Liver (tissue), 9 donors: ENCODE data around the gene C16orf74. TPM values are rescaled to one million over a fixed set of nuclear protein-coding genes. Genes with fewer than 3 reads are reported as not detected.
A peak's percentile ranks its signal among the peaks of the same experiment; 100 is the strongest.

Experiments
- DNase-seq: peaks from one replicate; pipeline ENCODE4 v3.0.0-alpha.2; 2017; ENCODE audit warnings: low spot score
- H3K27ac ChIP-seq, 2 donors: one replicate each; pipeline ENCODE4 v1.7.0; 2013; ENCODE audit warnings: inconsistent platforms in 2 of 2, low read length in 2 of 2, control low read depth in 1 of 2, low read depth in 1 of 2, mild to moderate bottlenecking in 1 of 2
- H3K27me3 ChIP-seq, 4 donors: one replicate each; pipeline versions ENCODE4 v1.6.1 to v1.7.0; 2013; ENCODE audit warnings: low read length in 3 of 4, inconsistent platforms in 1 of 4, mild to moderate bottlenecking in 1 of 4, moderate library complexity in 1 of 4; ENCODE audit not compliant: control insufficient read depth in 4 of 4, insufficient read depth in 4 of 4
- H3K36me3 ChIP-seq, 4 donors: one replicate each; pipeline versions ENCODE4 v1.6.1 to v1.7.0; 2013; ENCODE audit warnings: low read length in 3 of 4, mild to moderate bottlenecking in 3 of 4, low read depth in 1 of 4, moderate library complexity in 1 of 4; ENCODE audit not compliant: control insufficient read depth in 4 of 4, insufficient read depth in 3 of 4
- H3K4me1 ChIP-seq, 4 donors: one replicate each; pipeline versions ENCODE4 v1.6.1 to v1.7.0; 2013; ENCODE audit warnings: low read length in 3 of 4, mild to moderate bottlenecking in 3 of 4, moderate library complexity in 1 of 4; ENCODE audit not compliant: control insufficient read depth in 4 of 4, insufficient read depth in 4 of 4
- H3K4me3 ChIP-seq, 3 donors: one replicate each; pipeline versions ENCODE4 v1.6.1 to v1.7.0; 2013; ENCODE audit warnings: low read length in 3 of 3, control low read depth in 1 of 3, low read depth in 1 of 3, mild to moderate bottlenecking in 1 of 3
- H3K9ac ChIP-seq, 2 donors: one replicate each; pipeline ENCODE4 v1.7.0; 2013; ENCODE audit warnings: low read length in 2 of 2, mild to moderate bottlenecking in 2 of 2, moderate library complexity in 2 of 2, control low read depth in 1 of 2, low read depth in 1 of 2
- H3K9me3 ChIP-seq, 4 donors: one replicate each; pipeline versions ENCODE4 v1.6.1 to v1.7.0; 2013; ENCODE audit warnings: low read length in 3 of 4; ENCODE audit not compliant: control insufficient read depth in 4 of 4
- EGR1 ChIP-seq, 2 donors: IDR thresholded peaks; 2 replicates each; pipeline ENCODE4 v1.6.1; 2016 to 2018; ENCODE audit warnings: antibody characterized with exemption in 2 of 2, low read depth in 2 of 2
- FOXA1 ChIP-seq: IDR thresholded peaks from 2 replicates; pipeline ENCODE4 v1.6.1; 2016; ENCODE audit warnings: antibody characterized with exemption
- FOXA2 ChIP-seq: IDR thresholded peaks from 2 replicates; pipeline ENCODE4 v1.6.1; 2016; ENCODE audit warnings: antibody characterized with exemption
- HNF4A ChIP-seq, 2 donors: conservative IDR thresholded peaks; 2 replicates each; pipeline ENCODE4 v1.6.1; 2016; ENCODE audit warnings: antibody characterized with exemption in 2 of 2, mild to moderate bottlenecking in 2 of 2
- HNF4G ChIP-seq: IDR thresholded peaks from 2 replicates; pipeline ENCODE4 v1.6.1; 2016; ENCODE audit warnings: antibody characterized with exemption
- JUND ChIP-seq, 2 donors: IDR thresholded peaks; 2 replicates each; pipeline ENCODE4 v1.6.1; 2016; ENCODE audit warnings: antibody characterized with exemption in 2 of 2
- RAD21 ChIP-seq, 2 donors: IDR thresholded peaks; 2 replicates each; pipeline ENCODE4 v1.6.1; 2016; ENCODE audit warnings: antibody characterized with exemption in 2 of 2, mild to moderate bottlenecking in 2 of 2
- RXRA ChIP-seq, 2 donors: IDR thresholded peaks; 2 replicates each; pipeline ENCODE4 v1.6.1; 2017 to 2018; ENCODE audit warnings: antibody characterized with exemption in 2 of 2, mild to moderate bottlenecking in 1 of 2
- SP1 ChIP-seq: IDR thresholded peaks from 2 replicates; pipeline ENCODE4 v1.6.1; 2018; ENCODE audit warnings: antibody characterized with exemption, mild to moderate bottlenecking
- TAF1 ChIP-seq: conservative IDR thresholded peaks from 2 replicates; pipeline ENCODE4 v1.6.1; 2016; ENCODE audit warnings: antibody characterized with exemption, mild to moderate bottlenecking
- YY1 ChIP-seq: IDR thresholded peaks from 2 replicates; pipeline ENCODE4 v1.6.1; 2016; ENCODE audit warnings: antibody characterized with exemption, mild to moderate bottlenecking
- WGBS: extraction: QIAGEN DNeasy Blood & Tissue Kit; methylation state at CpG from one replicate; pipeline ENCODE4 v1.1.7; 2013; 5-methylcytosine and 5-hydroxymethylcytosine counted together
- polyA plus RNA-seq, 2 donors: library from polyadenylated mRNA; stranded (reverse) in 1 of 2; unstranded in 1 of 2; fragments of 200-250 nt in 1 of 2; fragments of >200 nt in 1 of 2; fragmentation: Nextera tagmentation in 1 of 2; extraction: Ambion mirVana in 1 of 2; gene quantifications; one replicate each; pipeline versions ENCODE4 v1.2.1 to v1.2.3, GENCODE V29; 2013 to 2015
- total RNA-seq, 2 donors: library from RNA; depleted of rRNA; stranded (reverse); fragments of >200 nt; gene quantifications; one replicate each; pipeline ENCODE4 v1.2.3, GENCODE V29; 2014
- TF ChIP-seq, protein P1 (sequence below): IDR thresholded peaks from 2 replicates; pipeline ENCODE4 v1.6.1; 2016; ENCODE audit warnings: antibody characterized with exemption
- TF ChIP-seq, protein P2 (sequence below): IDR thresholded peaks from 2 replicates; pipeline ENCODE4 v1.6.1; 2016; ENCODE audit warnings: antibody characterized with exemption
- TF ChIP-seq, protein P3 (sequence below): fragments of 150-350 bp; IDR thresholded peaks from 2 replicates; pipeline ENCODE4 v1.5.1; 2017; ENCODE audit warnings: improper control_type of control experiment, low read depth, low read length; ENCODE audit not compliant: missing input control
- TF ChIP-seq, protein P4 (sequence below): IDR thresholded peaks from 2 replicates; pipeline ENCODE4 v1.6.1; 2016; ENCODE audit warnings: antibody characterized with exemption, mild to moderate bottlenecking
- TF ChIP-seq, protein P5 (sequence below): IDR thresholded peaks from 2 replicates; pipeline ENCODE4 v1.6.1; 2016; ENCODE audit warnings: antibody characterized with exemption
- donor health status: healthy.
- donor health status: healthy.
- donor health status: healthy.
- donor health status: healthy.
- donor health status: healthy.

Gene C16orf74
- total and polyA plus RNA-seq, 4 donors = 0.37 to 0.75 (median 0.43) TPM

DNA sequence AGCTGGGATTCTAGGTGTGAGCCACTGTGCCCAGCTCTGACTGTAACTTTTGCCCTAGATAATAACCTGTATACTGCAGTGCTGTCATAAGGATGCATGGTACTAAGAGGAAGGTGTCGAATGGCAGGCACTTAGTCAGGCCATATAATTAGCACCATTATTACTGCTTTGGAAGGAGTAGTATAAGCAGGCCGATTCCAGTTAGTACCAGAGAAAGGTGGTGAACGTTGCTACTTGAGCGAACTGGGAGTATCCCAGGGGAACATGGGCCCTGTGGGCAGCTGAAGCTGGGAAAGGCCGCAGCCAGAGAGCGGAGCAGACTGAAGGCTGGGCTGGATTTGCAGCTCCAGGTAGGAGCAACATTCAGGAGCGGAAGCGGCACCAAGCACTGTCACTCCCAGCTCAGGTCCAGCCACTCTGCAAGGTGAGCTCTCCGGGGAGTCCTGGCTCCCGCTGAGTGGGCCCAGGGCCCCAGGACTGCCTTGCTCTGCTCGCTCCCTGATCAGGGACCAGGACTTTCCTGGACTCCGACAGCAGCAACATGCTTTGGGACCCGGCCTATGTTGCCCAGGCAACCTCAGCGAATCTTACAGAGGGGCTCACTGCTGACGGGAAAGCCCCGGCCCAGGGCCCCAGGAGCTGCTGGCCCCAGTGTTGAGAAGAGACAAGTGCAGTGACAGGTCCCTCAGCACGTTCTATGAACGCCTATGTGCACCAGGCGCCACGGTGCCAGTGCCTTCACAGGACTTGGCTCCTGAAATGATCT lies 28.6 kb downstream of the C16orf74 start:
- DNase-seq = no peak
- H3K9me3 ChIP-seq = no peaks in the 10 kb centered on the region
- H3K4me1 ChIP-seq = peaks cover 2 to 16% (median 5%) of the 10 kb centered on the region in 4 donors
- TF ChIP-seq, protein P1, sequence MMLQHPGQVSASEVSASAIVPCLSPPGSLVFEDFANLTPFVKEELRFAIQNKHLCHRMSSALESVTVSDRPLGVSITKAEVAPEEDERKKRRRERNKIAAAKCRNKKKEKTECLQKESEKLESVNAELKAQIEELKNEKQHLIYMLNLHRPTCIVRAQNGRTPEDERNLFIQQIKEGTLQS = no peak
- TF ChIP-seq FOXA1 (no peak), FOXA2 (no peak), RXRA (IDR thresholded peaks at IDR 0.05) (no peak), SP1 (no peak), HNF4G (no peak), JUND (IDR thresholded peaks at IDR 0.05) (no peak), HNF4A (conservative IDR thresholded peaks at IDR 0.05) (no peak), RAD21 (IDR thresholded peaks at IDR 0.05) (no peak), YY1 (no peak)
- TF ChIP-seq, protein P2, sequence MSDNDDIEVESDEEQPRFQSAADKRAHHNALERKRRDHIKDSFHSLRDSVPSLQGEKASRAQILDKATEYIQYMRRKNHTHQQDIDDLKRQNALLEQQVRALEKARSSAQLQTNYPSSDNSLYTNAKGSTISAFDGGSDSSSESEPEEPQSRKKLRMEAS = no peak
- TF ChIP-seq, protein P3, sequence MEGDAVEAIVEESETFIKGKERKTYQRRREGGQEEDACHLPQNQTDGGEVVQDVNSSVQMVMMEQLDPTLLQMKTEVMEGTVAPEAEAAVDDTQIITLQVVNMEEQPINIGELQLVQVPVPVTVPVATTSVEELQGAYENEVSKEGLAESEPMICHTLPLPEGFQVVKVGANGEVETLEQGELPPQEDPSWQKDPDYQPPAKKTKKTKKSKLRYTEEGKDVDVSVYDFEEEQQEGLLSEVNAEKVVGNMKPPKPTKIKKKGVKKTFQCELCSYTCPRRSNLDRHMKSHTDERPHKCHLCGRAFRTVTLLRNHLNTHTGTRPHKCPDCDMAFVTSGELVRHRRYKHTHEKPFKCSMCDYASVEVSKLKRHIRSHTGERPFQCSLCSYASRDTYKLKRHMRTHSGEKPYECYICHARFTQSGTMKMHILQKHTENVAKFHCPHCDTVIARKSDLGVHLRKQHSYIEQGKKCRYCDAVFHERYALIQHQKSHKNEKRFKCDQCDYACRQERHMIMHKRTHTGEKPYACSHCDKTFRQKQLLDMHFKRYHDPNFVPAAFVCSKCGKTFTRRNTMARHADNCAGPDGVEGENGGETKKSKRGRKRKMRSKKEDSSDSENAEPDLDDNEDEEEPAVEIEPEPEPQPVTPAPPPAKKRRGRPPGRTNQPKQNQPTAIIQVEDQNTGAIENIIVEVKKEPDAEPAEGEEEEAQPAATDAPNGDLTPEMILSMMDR = no peak
- TF ChIP-seq, protein P4, sequence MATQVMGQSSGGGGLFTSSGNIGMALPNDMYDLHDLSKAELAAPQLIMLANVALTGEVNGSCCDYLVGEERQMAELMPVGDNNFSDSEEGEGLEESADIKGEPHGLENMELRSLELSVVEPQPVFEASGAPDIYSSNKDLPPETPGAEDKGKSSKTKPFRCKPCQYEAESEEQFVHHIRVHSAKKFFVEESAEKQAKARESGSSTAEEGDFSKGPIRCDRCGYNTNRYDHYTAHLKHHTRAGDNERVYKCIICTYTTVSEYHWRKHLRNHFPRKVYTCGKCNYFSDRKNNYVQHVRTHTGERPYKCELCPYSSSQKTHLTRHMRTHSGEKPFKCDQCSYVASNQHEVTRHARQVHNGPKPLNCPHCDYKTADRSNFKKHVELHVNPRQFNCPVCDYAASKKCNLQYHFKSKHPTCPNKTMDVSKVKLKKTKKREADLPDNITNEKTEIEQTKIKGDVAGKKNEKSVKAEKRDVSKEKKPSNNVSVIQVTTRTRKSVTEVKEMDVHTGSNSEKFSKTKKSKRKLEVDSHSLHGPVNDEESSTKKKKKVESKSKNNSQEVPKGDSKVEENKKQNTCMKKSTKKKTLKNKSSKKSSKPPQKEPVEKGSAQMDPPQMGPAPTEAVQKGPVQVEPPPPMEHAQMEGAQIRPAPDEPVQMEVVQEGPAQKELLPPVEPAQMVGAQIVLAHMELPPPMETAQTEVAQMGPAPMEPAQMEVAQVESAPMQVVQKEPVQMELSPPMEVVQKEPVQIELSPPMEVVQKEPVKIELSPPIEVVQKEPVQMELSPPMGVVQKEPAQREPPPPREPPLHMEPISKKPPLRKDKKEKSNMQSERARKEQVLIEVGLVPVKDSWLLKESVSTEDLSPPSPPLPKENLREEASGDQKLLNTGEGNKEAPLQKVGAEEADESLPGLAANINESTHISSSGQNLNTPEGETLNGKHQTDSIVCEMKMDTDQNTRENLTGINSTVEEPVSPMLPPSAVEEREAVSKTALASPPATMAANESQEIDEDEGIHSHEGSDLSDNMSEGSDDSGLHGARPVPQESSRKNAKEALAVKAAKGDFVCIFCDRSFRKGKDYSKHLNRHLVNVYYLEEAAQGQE = no peak
- TF ChIP-seq, protein P5, sequence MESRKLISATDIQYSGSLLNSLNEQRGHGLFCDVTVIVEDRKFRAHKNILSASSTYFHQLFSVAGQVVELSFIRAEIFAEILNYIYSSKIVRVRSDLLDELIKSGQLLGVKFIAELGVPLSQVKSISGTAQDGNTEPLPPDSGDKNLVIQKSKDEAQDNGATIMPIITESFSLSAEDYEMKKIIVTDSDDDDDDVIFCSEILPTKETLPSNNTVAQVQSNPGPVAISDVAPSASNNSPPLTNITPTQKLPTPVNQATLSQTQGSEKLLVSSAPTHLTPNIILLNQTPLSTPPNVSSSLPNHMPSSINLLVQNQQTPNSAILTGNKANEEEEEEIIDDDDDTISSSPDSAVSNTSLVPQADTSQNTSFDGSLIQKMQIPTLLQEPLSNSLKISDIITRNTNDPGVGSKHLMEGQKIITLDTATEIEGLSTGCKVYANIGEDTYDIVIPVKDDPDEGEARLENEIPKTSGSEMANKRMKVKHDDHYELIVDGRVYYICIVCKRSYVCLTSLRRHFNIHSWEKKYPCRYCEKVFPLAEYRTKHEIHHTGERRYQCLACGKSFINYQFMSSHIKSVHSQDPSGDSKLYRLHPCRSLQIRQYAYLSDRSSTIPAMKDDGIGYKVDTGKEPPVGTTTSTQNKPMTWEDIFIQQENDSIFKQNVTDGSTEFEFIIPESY = no peak
- 95% methylated on average over 20 of the region's 20 CpGs for WGBS
- H3K36me3 ChIP-seq = no peaks in the 10 kb centered on the region
- H3K27ac ChIP-seq = no peak overlapping the region
- no peak overlapping the region for H3K4me3 ChIP-seq
- H3K9ac ChIP-seq = no peak overlapping the region
- H3K27me3 ChIP-seq = no peaks in the 10 kb centered on the region

DNA sequence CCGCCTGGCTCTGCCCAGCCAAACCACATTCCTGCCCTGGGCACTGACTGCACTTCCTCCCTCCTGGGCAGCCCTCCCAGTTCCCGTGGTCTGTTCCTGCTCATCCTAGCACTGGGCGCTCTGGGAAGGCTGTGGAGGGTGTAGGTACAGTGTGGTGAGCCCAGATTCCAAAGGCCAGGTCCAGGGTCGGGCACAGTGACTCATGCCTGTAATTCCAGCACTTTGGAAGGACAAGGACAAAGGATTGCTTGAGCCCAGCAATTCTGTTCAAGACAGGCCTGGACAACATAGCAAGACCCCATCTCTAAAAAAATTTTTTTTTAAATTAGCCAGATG lies 30.6 kb downstream of the C16orf74 start:
- no peak overlapping the region for H3K9ac ChIP-seq
- H3K36me3 ChIP-seq = no peaks in the 10 kb centered on the region
- DNase-seq = no peak
- H3K9me3 ChIP-seq = no peaks in the 10 kb centered on the region
- peaks cover 2 to 17% (median 5%) of the 10 kb centered on the region in 4 donors for H3K4me1 ChIP-seq
- no peaks in the 10 kb centered on the region for H3K27me3 ChIP-seq
- no peak overlapping the region for H3K4me3 ChIP-seq
- no peak overlapping the region for H3K27ac ChIP-seq
- WGBS = 31% methylated on average over 4 of the region's 4 CpGs
- TF ChIP-seq, protein P4 = peak; percentile 33
- no peak for TF ChIP-seq TAF1
- peak; percentile 55 for TF ChIP-seq FOXA1
- TF ChIP-seq FOXA2 = peak; percentile 43
- TF ChIP-seq JUND (IDR thresholded peaks at IDR 0.05) = peak; percentile 99
- TF ChIP-seq, protein P1 = peak; percentile 97
- TF ChIP-seq, protein P3 = no peak
- peak; percentile 88 to 97 for TF ChIP-seq RXRA (IDR thresholded peaks at IDR 0.05)
- TF ChIP-seq YY1 = no peak
- peak in 1 of 2 donors; percentile 88 for TF ChIP-seq EGR1 (IDR thresholded peaks at IDR 0.05; ENCODE audit: low read depth in 2 of 2)
